C4-2B (cell line): ENCODE results near the gene RPS6KA5.
"Not testable (repeated sequence)": the region's sequence is repeated elsewhere in the genome, so short reads cannot be mapped to it uniquely, and the experiment has no call there.

Experiments
- H3K27ac ChIP-seq: fragments of 450-650 bp; 2 replicates; pipeline ENCODE4 v1.5.1; 2017
- CTCF ChIP-seq: fragments of 450-650 bp; conservative IDR thresholded peaks from 2 replicates; pipeline ENCODE4 v1.5.1; 2017; ENCODE audit warnings: mild to moderate bottlenecking
- ZFX ChIP-seq: fragments of 450-650 bp; IDR thresholded peaks from 2 replicates; pipeline ENCODE4 v1.6.1; 2017

The RPS6KA5 gene

GRCh38 chr14:91060351-91061055, at the start of gene RPS6KA5:
RPS6KA5 (minus strand) TSS chr14:91060641; CDS start chr14:91060434, 207 bp downstream.
- TF ChIP-seq CTCF (peak; percentile 35), ZFX (no peak)
- peak within 1 kb of the TSS; percentile 78 for H3K27ac ChIP-seq

DNA sequence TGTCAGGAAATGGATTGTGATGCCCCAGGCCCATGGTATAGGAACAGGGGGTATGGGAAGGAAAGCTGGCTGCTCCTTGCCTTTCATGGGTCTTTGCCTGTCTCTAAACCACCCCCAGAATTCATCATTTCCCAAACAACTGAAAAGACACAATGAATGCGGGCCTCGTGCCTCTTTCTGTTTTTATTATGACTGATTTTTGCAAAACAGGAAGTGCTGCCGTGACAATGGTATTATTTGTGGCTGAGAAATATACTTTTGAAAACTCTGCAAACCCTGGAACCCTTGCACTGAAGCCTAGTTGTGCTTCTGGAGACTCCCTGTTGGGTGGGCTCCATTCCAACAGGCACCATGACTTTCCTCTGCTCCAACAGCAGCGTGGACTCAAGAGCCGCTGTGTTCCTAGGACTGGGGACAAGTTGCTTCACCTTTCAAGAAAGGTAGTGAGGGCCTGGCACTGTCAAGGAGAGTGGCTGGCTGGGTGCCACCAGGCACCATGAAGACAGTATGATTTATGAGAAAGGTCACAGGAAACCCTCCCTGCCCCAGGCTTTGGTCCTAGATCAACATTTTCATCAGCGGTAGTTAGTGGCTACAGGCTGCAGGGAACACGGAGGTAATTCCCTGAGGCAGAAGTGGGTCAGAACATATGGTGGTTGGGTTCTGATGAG, 48.6 kb upstream of the RPS6KA5 start:
- H3K27ac ChIP-seq: peak overlapping the region; percentile 33
- TF ChIP-seq CTCF (no peak), ZFX (no peak)

DNA sequence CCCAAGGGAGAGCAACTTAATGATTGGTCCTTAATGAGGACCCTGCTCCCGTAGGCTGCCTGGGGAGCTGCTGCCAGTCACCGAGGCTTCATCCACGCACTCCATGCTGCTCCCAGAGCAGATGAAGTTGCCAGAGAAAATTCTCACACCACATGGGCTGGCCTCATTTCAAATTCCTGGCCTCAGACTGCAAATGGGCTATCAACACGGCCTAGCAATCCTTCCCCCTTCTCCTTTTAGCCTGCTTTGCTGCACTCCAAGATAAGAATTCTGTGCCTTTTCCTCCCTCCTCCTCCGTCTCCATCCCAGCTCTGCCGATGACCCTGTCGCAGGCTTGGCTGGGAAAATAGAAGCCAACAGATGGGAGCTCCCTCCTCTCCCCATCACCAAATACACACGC, 42.7 kb upstream of the RPS6KA5 start:
- H3K27ac ChIP-seq: no peak overlapping the region
- TF ChIP-seq ZFX: no peak
- TF ChIP-seq CTCF: no peak

GRCh38 chr14:91100102-91100501, 39.7 kb upstream of the RPS6KA5 start:
- no peak overlapping the region for H3K27ac ChIP-seq
- no peak for TF ChIP-seq ZFX
- no peak for TF ChIP-seq CTCF

DNA sequence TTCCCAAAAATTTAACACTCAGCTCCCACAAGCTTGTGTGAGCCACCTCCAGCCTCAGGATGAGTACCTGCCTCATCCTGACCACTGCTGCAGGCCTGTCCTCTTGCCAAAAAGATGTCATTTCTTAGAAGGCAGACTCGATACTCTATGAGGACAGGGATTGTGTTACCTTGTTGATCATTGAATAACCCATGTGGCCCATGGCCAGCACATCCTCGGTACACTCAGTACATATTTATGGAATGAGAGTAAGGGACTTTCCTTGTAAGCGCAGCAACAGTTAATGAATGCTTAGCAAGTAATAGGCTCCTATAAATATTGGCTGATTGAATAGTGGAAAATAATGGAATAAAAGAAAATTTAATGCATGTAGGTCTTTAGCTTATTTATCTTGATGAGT, 38.1 kb upstream of the RPS6KA5 start:
- TF ChIP-seq CTCF (no peak), ZFX (no peak)
- no peak overlapping the region for H3K27ac ChIP-seq

DNA sequence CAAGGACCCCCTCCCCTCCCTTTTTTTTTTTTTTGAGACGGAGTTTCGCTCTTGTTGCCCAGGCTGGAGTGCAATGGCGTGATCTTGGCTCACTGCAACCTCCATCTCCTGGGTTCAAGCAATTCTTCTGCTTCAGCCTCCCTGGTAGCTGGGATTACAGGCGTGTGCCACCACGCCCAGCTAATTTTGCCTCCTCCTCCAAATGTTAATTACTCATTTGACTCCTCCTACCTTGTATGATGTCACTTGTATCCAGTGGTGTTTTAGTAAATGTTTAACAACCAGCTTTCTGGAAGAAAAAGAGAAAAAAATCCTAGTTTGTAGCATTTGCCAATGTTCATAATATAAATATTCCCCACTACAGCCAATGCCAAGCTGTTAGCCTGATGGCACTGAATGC, 37.2 kb upstream of the RPS6KA5 start:
- not testable (repeated sequence) for H3K27ac ChIP-seq

DNA sequence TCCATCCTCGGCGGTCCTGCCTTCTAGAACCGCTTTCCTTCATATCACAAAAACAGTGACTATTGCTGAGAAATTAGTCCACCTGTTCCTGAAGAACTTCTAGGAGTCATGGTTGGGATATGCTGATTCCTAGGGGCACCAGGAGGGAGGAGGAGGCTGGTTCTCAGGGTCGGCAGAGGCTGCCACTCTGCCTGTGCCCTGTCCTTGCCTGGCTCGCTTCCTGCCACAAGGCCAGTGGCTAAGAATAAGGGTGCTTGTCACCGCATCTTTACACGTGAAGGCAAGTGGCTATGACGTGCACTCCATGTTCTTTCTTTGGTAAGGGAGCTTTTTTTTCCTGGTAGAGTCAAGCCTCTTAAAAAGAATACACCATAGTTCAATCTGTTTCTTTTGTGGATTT, 34.7 kb upstream of the RPS6KA5 start:
- TF ChIP-seq ZFX (no peak), CTCF (no peak)
- no peak overlapping the region for H3K27ac ChIP-seq

GRCh38 chr14:91094772-91095171, 34.3 kb upstream of the RPS6KA5 start:
- no peak overlapping the region for H3K27ac ChIP-seq
- TF ChIP-seq CTCF: no peak
- TF ChIP-seq ZFX: no peak

DNA sequence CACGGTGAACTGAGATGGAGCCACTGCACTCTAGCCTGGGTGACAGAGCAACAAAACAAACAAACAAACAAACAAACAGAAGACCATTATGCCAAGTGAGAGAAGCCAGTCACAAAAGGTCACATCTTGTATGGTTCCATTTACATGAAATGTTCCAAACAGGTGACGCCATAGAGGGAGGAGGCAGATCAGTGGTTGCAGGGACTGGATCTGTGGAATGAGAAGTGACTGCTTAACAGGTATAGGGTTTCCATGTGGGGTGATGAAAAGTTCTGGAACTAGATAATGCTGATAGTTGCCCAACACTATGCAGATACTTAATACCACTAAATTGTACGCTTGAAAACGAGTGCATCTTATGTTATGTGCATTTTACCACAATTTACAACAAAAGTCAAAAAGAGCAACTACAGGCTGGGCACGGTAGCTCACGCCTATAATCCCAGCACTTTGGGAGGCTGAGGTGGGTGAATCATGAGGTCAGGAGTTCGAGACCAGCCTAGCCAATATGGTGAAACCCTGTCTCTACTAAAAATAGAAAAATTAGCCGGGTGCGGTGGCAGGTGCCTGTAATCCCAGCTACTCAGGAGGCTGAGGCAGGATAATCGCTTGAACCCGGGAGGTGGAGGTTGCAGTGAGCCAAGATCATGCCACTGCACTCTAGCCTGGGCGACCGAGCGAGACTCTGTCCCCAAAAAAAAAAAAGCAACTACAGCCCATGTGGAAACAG, 33.5 kb upstream of the RPS6KA5 start:
- H3K27ac ChIP-seq: not testable (repeated sequence)
